GM18867 (cell line): Measurements from ENCODE around the gene PP2D1.
"Not testable (repeated sequence)": the region's sequence is repeated elsewhere in the genome, so short reads cannot be mapped to it uniquely, and the experiment has no call there.

ENCODE experiments used
- ATAC-seq: cut with Tn5 transposase; IDR thresholded peaks from one replicate; pipeline ENCODE4 v1.9.1; 2021; ENCODE audit warnings: mild to moderate bottlenecking, moderate library complexity; ENCODE audit not compliant: unreplicated experiment

Gene PP2D1

GRCh38 chr3:20012164-20012563 is at the start of gene PP2D1:
PP2D1 (minus strand) TSS chr3:20012264; CDS start chr3:20012072, 192 bp downstream.
- no peak for ATAC-seq

GRCh38 chr3:20060974-20061685 is 49.1 kb upstream of the PP2D1 start:
- ATAC-seq, result peak; percentile 67

GRCh38 chr3:20059929-20060328 is 47.9 kb upstream of the PP2D1 start:
- ATAC-seq, result no peak

GRCh38 chr3:20057612-20058180 is 45.6 kb upstream of the PP2D1 start:
- no peak for ATAC-seq

GRCh38 chr3:20056725-20057611 is 44.9 kb upstream of the PP2D1 start:
- no peak for ATAC-seq

- ATAC-seq, result no peak
These were observed 43.8 kb upstream of the PP2D1 start for GRCh38 chr3:20055842-20056241.

- ATAC-seq, result peak; percentile 6
These were observed 43.1 kb upstream of the PP2D1 start for GRCh38 chr3:20055020-20055775.

- ATAC-seq, result peak; percentile 85
These were observed 42.5 kb upstream of the PP2D1 start for GRCh38 chr3:20054549-20054987.

GRCh38 chr3:20052851-20053250 is 40.8 kb upstream of the PP2D1 start:
- no peak for ATAC-seq

- no peak for ATAC-seq
These were observed 39.2 kb upstream of the PP2D1 start for GRCh38 chr3:20051123-20051806.

GRCh38 chr3:20047976-20048883 is 36.2 kb upstream of the PP2D1 start:
- no peak for ATAC-seq

- no peak for ATAC-seq
These were observed 35.3 kb upstream of the PP2D1 start for GRCh38 chr3:20047341-20047779.

- no peak for ATAC-seq
These were observed 34.5 kb upstream of the PP2D1 start for GRCh38 chr3:20046556-20046955.

- not testable (repeated sequence) for ATAC-seq
These were observed 33.1 kb upstream of the PP2D1 start for GRCh38 chr3:20045141-20045540.

- ATAC-seq, result no peak
These were observed 31.8 kb upstream of the PP2D1 start for GRCh38 chr3:20043825-20044224.

- ATAC-seq, result peak; percentile 17
These were observed 31.3 kb upstream of the PP2D1 start for GRCh38 chr3:20043396-20043795.

GRCh38 chr3:20042331-20042730 is 30.3 kb upstream of the PP2D1 start:
- ATAC-seq, result no peak

- peak; percentile 51 for ATAC-seq
These were observed 29.2 kb upstream of the PP2D1 start for GRCh38 chr3:20041197-20041780.
